ENCODE data around the gene CNN2. TPM values are rescaled to one million over a fixed set of nuclear protein-coding genes. Genes with fewer than 3 reads are reported as not detected.

CNN2 gene
- total RNA-seq, 1 experiment from 2014 or later = 296 TPM

GRCh38 chr19:1087813-1088415 is 61.5 kb downstream of the CNN2 start:
- in situ Hi-C loops (cut with HindIII; ENCODE audit: low sequenced_read_pairs) = no loop called here
- no peak for DNase-seq (ENCODE audit: low spot score)

- in situ Hi-C loops (cut with HindIII; ENCODE audit: low sequenced_read_pairs) = no loop called here
Observed at GRCh38 chr19:1088416-1089010, 62.1 kb downstream of the CNN2 start.

More at GRCh38 chr19:1088416-1089010, 62.1 kb downstream of the CNN2 start:
- DNase-seq (ENCODE audit: low spot score) = no peak

Other genes with a start within 250 kb of the CNN2 start
- gene PTBP1, start 229.2 kb upstream of the CNN2 start, total RNA-seq (2014; rRNA removed; shearing (Covaris generic)) = 273 and 361 TPM in 2 replicates
- gene PLPPR3, start 204.7 kb upstream of the CNN2 start, total RNA-seq (2014; rRNA removed; shearing (Covaris generic)) = 47.9 and 54.5 TPM in 2 replicates
- gene AZU1, start 198.8 kb upstream of the CNN2 start, total RNA-seq (2014; rRNA removed; shearing (Covaris generic)) = 0.25 TPM in 1 of 2 replicates, not detected in the other
- gene PRTN3, start 185.6 kb upstream of the CNN2 start, total RNA-seq (2014; rRNA removed; shearing (Covaris generic)) = 2.3 TPM in 1 of 2 replicates, not detected in the other
- gene ELANE, start 174.3 kb upstream of the CNN2 start, total RNA-seq (2014; rRNA removed; shearing (Covaris generic)) = not detected in 2 replicates
- 3.6 and 6.1 TPM in 2 replicates for gene CFD, start 166.9 kb upstream of the CNN2 start, total RNA-seq (2014; rRNA removed; shearing (Covaris generic))
- 51.0 and 58.7 TPM in 2 replicates for gene MED16, start 133.4 kb upstream of the CNN2 start, total RNA-seq (2014; rRNA removed; shearing (Covaris generic))
- gene RNU6-9, start 133.1 kb upstream of the CNN2 start, total RNA-seq (2014; rRNA removed; shearing (Covaris generic)) = not detected in 2 replicates
- gene R3HDM4, start 113.4 kb upstream of the CNN2 start, total RNA-seq (2014; rRNA removed; shearing (Covaris generic)) = 12.7 and 13.9 TPM in 2 replicates
- gene KISS1R, start 109.3 kb upstream of the CNN2 start, total RNA-seq (2014; rRNA removed; shearing (Covaris generic)) = 1.8 and 1.9 TPM in 2 replicates
- 95.4 and 103 TPM in 2 replicates for gene ARID3A, start 100.6 kb upstream of the CNN2 start, total RNA-seq (2014; rRNA removed; shearing (Covaris generic))
- 176 and 280 TPM in 2 replicates for gene WDR18, start 42.3 kb upstream of the CNN2 start, total RNA-seq (2014; rRNA removed; shearing (Covaris generic))
- 0.74 and 3.5 TPM in 2 replicates for gene GRIN3B, start 26.2 kb upstream of the CNN2 start, total RNA-seq (2014; rRNA removed; shearing (Covaris generic))
- gene TMEM259, start 5.5 kb upstream of the CNN2 start, total RNA-seq (2014; rRNA removed; shearing (Covaris generic)) = 131 and 142 TPM in 2 replicates
- not detected in 2 replicates for gene RNU6-2, start 5.1 kb upstream of the CNN2 start, total RNA-seq (2014; rRNA removed; shearing (Covaris generic))
- 6.2 and 13.9 TPM in 2 replicates for gene ABCA7, start 13.5 kb downstream of the CNN2 start, total RNA-seq (2014; rRNA removed; shearing (Covaris generic))
- gene ARHGAP45, start 40.6 kb downstream of the CNN2 start, total RNA-seq (2014; rRNA removed; shearing (Covaris generic)) = 126 and 134 TPM in 2 replicates
- gene POLR2E, start 68.8 kb downstream of the CNN2 start, total RNA-seq (2014; rRNA removed; shearing (Covaris generic)) = 326 and 355 TPM in 2 replicates
- 593 and 784 TPM in 2 replicates for gene GPX4, start 77.4 kb downstream of the CNN2 start, total RNA-seq (2014; rRNA removed; shearing (Covaris generic))
- gene SBNO2, start 147.7 kb downstream of the CNN2 start, total RNA-seq (2014; rRNA removed; shearing (Covaris generic)) = 22.3 and 25.1 TPM in 2 replicates
- 83.6 and 94.8 TPM in 2 replicates for gene STK11, start 179.2 kb downstream of the CNN2 start, total RNA-seq (2014; rRNA removed; shearing (Covaris generic))
- gene CBARP, start 211.4 kb downstream of the CNN2 start, total RNA-seq (2014; rRNA removed; shearing (Covaris generic)) = 3.6 and 5.6 TPM in 2 replicates
- gene ATP5F1D, start 215.1 kb downstream of the CNN2 start, total RNA-seq (2014; rRNA removed; shearing (Covaris generic)) = 61.3 and 98.5 TPM in 2 replicates
- gene MIDN, start 222.0 kb downstream of the CNN2 start, total RNA-seq (2014; rRNA removed; shearing (Covaris generic)) = 14.0 and 17.5 TPM in 2 replicates
- gene CIRBP, start 242.7 kb downstream of the CNN2 start, total RNA-seq (2014; rRNA removed; shearing (Covaris generic)) = 196 and 215 TPM in 2 replicates
- gene FAM174C, start 248.9 kb downstream of the CNN2 start, total RNA-seq (2014; rRNA removed; shearing (Covaris generic)) = 37.9 and 45.0 TPM in 2 replicates